Astrocyte of the cerebellum (primary cell): ENCODE results near the gene TOMM22.

Source experiments
- DNase-seq: peaks from one replicate; pipeline ENCODE4 v3.0.0-alpha.2; 2011; ENCODE audit warnings: low read depth
- H3K4me3 ChIP-seq: 2 replicates; pipeline ENCODE4 v1.5.1; 2011; ENCODE audit warnings: mild to moderate bottlenecking, low read depth, low read length, moderate library complexity
- CTCF ChIP-seq: IDR thresholded peaks from 2 replicates; pipeline ENCODE4 v1.5.1; 2012; ENCODE audit warnings: low read length, low read depth, moderate library complexity, mild to moderate bottlenecking; ENCODE audit errors: missing control alignments
- in situ Hi-C: cut with HindIII; loops from 2 replicates; pipeline ENCODE4 v1.10.0; 2017; ENCODE audit warnings: low sequenced_read_pairs

TOMM22 gene

GRCh38 chr22:38649841-38650522 is 31.8 kb upstream of the TOMM22 start:
- DNase-seq: no peak
- no peak overlapping the region for H3K4me3 ChIP-seq
- TF ChIP-seq CTCF: no peak
- in situ Hi-C loops: no loop called here

- TF ChIP-seq CTCF: no peak
- DNase-seq: no peak
- in situ Hi-C loops: no loop called here
Observed at GRCh38 chr22:38652859-38653258, 28.9 kb upstream of the TOMM22 start.

GRCh38 chr22:38653741-38654140 is 28.0 kb upstream of the TOMM22 start:
- in situ Hi-C loops: no loop called here
- DNase-seq: no peak

More at GRCh38 chr22:38652859-38653258, 28.9 kb upstream of the TOMM22 start:
- no peak overlapping the region for H3K4me3 ChIP-seq

GRCh38 chr22:38655519-38656255 is 26.1 kb upstream of the TOMM22 start:
- no peak for TF ChIP-seq CTCF
- peak overlapping the region; percentile 73 for H3K4me3 ChIP-seq
- no peak for DNase-seq
- in situ Hi-C loops: no loop called here

More at GRCh38 chr22:38653741-38654140, 28.0 kb upstream of the TOMM22 start:
- no peak for TF ChIP-seq CTCF
- H3K4me3 ChIP-seq: no peak overlapping the region

- H3K4me3 ChIP-seq: peak within 1 kb of the TSS; percentile 73
- in situ Hi-C loops: no loop called here
- DNase-seq: peak; percentile 79
- no peak for TF ChIP-seq CTCF
Observed at GRCh38 chr22:38656256-38657044, 25.3 kb upstream of the TOMM22 start, which contains the start of the genes CBY1 and FAM227A. CBY1 (plus strand) TSS chr22:38656638; CDS start chr22:38668055, 11,417 bp downstream. FAM227A (minus strand) TSS chr22:38656392; CDS start chr22:38650168, 6,224 bp downstream.

GRCh38 chr22:38657045-38657909 is 24.5 kb upstream of the TOMM22 start:
- H3K4me3 ChIP-seq: peak overlapping the region; percentile 73
- no peak for DNase-seq
- in situ Hi-C loops: no loop called here
- TF ChIP-seq CTCF: no peak
